Measurements from ENCODE around the gene CAV1.

DNA sequence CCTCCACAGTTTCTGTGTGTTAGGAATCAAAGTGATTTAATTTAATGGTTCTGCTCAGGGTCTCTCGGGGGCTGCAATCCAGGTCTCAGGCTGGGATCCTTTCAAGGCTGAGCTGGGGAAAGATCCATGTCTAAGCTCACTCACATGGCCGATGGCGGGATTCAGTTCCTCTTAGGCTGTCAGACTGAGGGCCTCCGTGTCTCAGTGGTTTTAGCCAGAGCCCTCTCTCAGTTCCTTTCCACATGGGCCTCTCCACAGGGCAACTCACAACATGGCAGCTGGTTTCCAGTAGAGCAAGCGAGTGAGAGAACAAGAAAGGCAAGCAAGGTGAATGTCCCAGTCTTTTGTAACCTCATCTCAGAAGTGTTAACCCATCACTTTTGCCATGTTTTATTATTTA lies 26.9 kb downstream of the CAV1 start:
- TF ChIP-seq, protein P1, sequence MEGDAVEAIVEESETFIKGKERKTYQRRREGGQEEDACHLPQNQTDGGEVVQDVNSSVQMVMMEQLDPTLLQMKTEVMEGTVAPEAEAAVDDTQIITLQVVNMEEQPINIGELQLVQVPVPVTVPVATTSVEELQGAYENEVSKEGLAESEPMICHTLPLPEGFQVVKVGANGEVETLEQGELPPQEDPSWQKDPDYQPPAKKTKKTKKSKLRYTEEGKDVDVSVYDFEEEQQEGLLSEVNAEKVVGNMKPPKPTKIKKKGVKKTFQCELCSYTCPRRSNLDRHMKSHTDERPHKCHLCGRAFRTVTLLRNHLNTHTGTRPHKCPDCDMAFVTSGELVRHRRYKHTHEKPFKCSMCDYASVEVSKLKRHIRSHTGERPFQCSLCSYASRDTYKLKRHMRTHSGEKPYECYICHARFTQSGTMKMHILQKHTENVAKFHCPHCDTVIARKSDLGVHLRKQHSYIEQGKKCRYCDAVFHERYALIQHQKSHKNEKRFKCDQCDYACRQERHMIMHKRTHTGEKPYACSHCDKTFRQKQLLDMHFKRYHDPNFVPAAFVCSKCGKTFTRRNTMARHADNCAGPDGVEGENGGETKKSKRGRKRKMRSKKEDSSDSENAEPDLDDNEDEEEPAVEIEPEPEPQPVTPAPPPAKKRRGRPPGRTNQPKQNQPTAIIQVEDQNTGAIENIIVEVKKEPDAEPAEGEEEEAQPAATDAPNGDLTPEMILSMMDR (conservative IDR thresholded peaks at IDR 0.05; ENCODE audit: low read depth in 2 of 2) = no peak
- TF ChIP-seq EZH2 (IDR thresholded peaks at IDR 0.05; ENCODE audit: low read depth, unreplicated experiment) (no peak), ETS1 (IDR thresholded peaks at IDR 0.05) (no peak)
